K562 (cell line): Measurements from ENCODE around the gene KIF5A. TPM values are rescaled to one million over a fixed set of nuclear protein-coding genes. Genes with fewer than 3 reads are reported as not detected.
A peak's percentile ranks its signal among the peaks of the same experiment; 100 is the strongest.

Experiments used
- CBX2 ChIP-seq: fragments of 200-600 bp; sonication (generic); IDR thresholded peaks from one replicate; pipeline ENCODE4 v1.6.1; 2012; ENCODE audit warnings: mild to moderate bottlenecking, low read length, inconsistent platforms; ENCODE audit not compliant: insufficient read depth, poor library complexity, severe bottlenecking
- DMBX1 ChIP-seq: fragments of 250-450 bp; sonication (Bioruptor Pico); IDR thresholded peaks from 2 replicates; pipeline ENCODE4 v1.8.0; 2022; ENCODE audit warnings: inconsistent platforms, mild to moderate bottlenecking, moderate library complexity, borderline replicate concordance
- ESRRB ChIP-seq: fragments of 250-450 bp; sonication (Bioruptor Pico); IDR thresholded peaks from 2 replicates; pipeline ENCODE4 v1.5.0; 2020; ENCODE audit warnings: mild to moderate bottlenecking, moderate library complexity, borderline replicate concordance
- NR2C1 ChIP-seq, 2 experiments: fragments of 450-650 bp; IDR thresholded peaks; 2 replicates each; pipeline ENCODE4 v1.6.1; 2017; ENCODE audit warnings: mild to moderate bottlenecking in 2 of 2, antibody characterized with exemption in 1 of 2, inconsistent platforms in 1 of 2, missing compliant biosample characterization in 1 of 2, missing genetic modification characterization in 1 of 2
- RB1 ChIP-seq: fragments of 450-650 bp; IDR thresholded peaks from 2 replicates; pipeline ENCODE4 v1.6.1; 2017; ENCODE audit warnings: low read depth, mild to moderate bottlenecking
- SLC30A9 ChIP-seq: fragments of 250-450 bp; sonication (Bioruptor Pico); IDR thresholded peaks from 2 replicates; pipeline ENCODE4 v1.8.0; 2022; ENCODE audit warnings: mild to moderate bottlenecking, moderate library complexity
- SMC3 ChIP-seq: conservative IDR thresholded peaks from 2 replicates; pipeline ENCODE4 v1.6.1; 2011; ENCODE audit warnings: low read depth, low read length, improper control_type of control experiment; ENCODE audit not compliant: insufficient read depth
- ZNF79 ChIP-seq: fragments of 250-450 bp; sonication (Bioruptor Pico); IDR thresholded peaks from 2 replicates; pipeline ENCODE4 v1.4.0; 2020; ENCODE audit warnings: low read depth, mild to moderate bottlenecking, moderate library complexity
- polyA plus RNA-seq, 8 experiments: library from polyadenylated mRNA; depleted of rRNA in 4 of 8; stranded (reverse) in 5 of 8; unstranded in 3 of 8; fragments of >200 nt; fragmentation: Nextera tagmentation in 2 of 8; fragmentation: Illumina TruSeq in 1 of 8; extraction: Ambion mirVana in 2 of 8; extraction: Trizol in 1 of 8; gene quantifications; 2 replicates each; pipeline versions ENCODE4 v1.2.1 to v1.2.3, GENCODE V29; 2011 to 2014; ENCODE audit warnings: inconsistent platforms in 1 of 8, missing spikeins in 1 of 8
- total RNA-seq, 7 experiments: library from RNA; depleted of rRNA in 6 of 7; stranded (reverse); fragments of >200 nt in 6 of 7; fragmentation: Illumina TruSeq in 2 of 7; extraction: Trizol in 2 of 7; gene quantifications; 2 replicates each; pipeline versions ENCODE4 v1.2.1 to v1.2.3, GENCODE V29; 2011 to 2021; ENCODE audit warnings: low replicate concordance in 1 of 7
- TF ChIP-seq, protein P1 (sequence below): sonication (generic); formaldehyde crosslinking; IDR thresholded peaks from 2 replicates; pipeline ENCODE4 v1.8.0; 2023; ENCODE audit warnings: mild to moderate bottlenecking, missing genetic modification reagents
- TF ChIP-seq, protein P2 (sequence below), 2 experiments: fragments of 450-650 bp; formaldehyde crosslinking in 1 of 2; IDR thresholded peaks; 2 replicates each; pipeline versions ENCODE4 v1.4.0 to v1.6.1; 2014 to 2020; ENCODE audit warnings: mild to moderate bottlenecking in 2 of 2, borderline replicate concordance in 1 of 2, low read depth in 1 of 2
- TF ChIP-seq, protein P3 (sequence below): sonication (generic); formaldehyde crosslinking; IDR thresholded peaks from 2 replicates; pipeline ENCODE4 v1.8.0; 2022; ENCODE audit warnings: missing genetic modification reagents, mild to moderate bottlenecking, moderate library complexity, borderline replicate concordance

The KIF5A gene
- total and polyA plus RNA-seq, 9 of the 15 experiments (the other 6 are each of a cell fraction or from before 2014, with no cell fraction given), result 3.4 to 17.7 (median 8.0) TPM

DNA sequence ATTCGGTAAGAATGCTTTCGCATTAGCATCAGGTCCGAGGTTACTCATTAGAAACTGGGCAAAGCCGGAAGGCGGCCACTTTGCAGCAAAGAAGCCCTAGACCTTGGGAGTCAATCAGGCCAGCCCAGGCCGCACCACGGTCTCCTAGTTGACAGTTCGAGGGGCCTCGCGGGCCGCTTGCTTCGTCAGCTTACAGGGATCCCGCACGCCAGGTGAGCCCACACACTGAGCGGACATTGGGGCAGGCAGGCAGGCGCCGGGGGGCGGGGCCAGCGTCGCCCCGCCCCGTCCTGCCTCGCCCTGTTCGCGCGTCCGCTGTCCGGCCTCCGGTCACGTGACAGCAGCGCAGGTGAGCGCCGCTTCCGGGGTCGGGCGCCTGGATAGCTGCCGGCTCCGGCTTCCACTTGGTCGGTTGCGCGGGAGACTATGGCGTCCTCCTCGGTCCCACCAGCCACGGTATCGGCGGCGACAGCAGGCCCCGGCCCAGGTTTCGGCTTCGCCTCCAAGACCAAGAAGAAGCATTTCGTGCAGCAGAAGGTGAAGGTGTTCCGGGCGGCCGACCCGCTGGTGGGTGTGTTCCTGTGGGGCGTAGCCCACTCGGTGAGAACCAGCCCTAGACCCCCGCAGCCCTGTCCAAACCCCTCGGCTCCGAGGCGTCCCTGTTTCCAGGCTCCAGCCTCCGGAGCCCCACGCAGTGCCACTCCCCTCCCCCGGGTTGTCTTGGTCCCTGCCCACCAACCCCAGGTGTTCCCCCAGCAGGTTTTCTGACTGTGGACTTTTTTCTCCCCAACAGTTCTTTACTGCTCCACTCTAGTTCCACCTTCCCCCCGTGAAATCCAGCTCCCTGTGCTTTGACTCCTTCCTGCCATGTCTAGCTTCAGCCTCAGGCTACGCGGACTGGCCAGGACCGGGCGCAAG, 41.3 kb downstream of the KIF5A start, which contains the start of gene PIP4K2C (continued):
- TF ChIP-seq, protein P1, sequence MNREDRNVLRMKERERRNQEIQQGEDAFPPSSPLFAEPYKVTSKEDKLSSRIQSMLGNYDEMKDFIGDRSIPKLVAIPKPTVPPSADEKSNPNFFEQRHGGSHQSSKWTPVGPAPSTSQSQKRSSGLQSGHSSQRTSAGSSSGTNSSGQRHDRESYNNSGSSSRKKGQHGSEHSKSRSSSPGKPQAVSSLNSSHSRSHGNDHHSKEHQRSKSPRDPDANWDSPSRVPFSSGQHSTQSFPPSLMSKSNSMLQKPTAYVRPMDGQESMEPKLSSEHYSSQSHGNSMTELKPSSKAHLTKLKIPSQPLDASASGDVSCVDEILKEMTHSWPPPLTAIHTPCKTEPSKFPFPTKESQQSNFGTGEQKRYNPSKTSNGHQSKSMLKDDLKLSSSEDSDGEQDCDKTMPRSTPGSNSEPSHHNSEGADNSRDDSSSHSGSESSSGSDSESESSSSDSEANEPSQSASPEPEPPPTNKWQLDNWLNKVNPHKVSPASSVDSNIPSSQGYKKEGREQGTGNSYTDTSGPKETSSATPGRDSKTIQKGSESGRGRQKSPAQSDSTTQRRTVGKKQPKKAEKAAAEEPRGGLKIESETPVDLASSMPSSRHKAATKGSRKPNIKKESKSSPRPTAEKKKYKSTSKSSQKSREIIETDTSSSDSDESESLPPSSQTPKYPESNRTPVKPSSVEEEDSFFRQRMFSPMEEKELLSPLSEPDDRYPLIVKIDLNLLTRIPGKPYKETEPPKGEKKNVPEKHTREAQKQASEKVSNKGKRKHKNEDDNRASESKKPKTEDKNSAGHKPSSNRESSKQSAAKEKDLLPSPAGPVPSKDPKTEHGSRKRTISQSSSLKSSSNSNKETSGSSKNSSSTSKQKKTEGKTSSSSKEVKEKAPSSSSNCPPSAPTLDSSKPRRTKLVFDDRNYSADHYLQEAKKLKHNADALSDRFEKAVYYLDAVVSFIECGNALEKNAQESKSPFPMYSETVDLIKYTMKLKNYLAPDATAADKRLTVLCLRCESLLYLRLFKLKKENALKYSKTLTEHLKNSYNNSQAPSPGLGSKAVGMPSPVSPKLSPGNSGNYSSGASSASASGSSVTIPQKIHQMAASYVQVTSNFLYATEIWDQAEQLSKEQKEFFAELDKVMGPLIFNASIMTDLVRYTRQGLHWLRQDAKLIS (CRISPR knock-in tag), result no peak; the same call in 1 of the 2 replicates
- TF ChIP-seq ZNF79 (CRISPR knock-in tag) (no peak), CBX2 (no peak), DMBX1 (CRISPR knock-in tag) (no peak; the same call in 1 of the 2 replicates), NR2C1 (IDR thresholded peaks at IDR 0.05) (peak; percentile 19; the same call in 1 of the 2 replicates), NR2C1 (tag; IDR thresholded peaks at IDR 0.05) (no peak), SLC30A9 (CRISPR knock-in tag) (no peak), ESRRB (CRISPR knock-in tag) (no peak), SMC3 (no peak), RB1 (peak; percentile 84; the same call in 1 of the 2 replicates)
- TF ChIP-seq, protein P2, sequence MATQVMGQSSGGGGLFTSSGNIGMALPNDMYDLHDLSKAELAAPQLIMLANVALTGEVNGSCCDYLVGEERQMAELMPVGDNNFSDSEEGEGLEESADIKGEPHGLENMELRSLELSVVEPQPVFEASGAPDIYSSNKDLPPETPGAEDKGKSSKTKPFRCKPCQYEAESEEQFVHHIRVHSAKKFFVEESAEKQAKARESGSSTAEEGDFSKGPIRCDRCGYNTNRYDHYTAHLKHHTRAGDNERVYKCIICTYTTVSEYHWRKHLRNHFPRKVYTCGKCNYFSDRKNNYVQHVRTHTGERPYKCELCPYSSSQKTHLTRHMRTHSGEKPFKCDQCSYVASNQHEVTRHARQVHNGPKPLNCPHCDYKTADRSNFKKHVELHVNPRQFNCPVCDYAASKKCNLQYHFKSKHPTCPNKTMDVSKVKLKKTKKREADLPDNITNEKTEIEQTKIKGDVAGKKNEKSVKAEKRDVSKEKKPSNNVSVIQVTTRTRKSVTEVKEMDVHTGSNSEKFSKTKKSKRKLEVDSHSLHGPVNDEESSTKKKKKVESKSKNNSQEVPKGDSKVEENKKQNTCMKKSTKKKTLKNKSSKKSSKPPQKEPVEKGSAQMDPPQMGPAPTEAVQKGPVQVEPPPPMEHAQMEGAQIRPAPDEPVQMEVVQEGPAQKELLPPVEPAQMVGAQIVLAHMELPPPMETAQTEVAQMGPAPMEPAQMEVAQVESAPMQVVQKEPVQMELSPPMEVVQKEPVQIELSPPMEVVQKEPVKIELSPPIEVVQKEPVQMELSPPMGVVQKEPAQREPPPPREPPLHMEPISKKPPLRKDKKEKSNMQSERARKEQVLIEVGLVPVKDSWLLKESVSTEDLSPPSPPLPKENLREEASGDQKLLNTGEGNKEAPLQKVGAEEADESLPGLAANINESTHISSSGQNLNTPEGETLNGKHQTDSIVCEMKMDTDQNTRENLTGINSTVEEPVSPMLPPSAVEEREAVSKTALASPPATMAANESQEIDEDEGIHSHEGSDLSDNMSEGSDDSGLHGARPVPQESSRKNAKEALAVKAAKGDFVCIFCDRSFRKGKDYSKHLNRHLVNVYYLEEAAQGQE (IDR thresholded peaks at IDR 0.05; ENCODE audit: borderline replicate concordance), result peak; percentile 77
- TF ChIP-seq, protein P2 (CRISPR knock-in tag; IDR thresholded peaks at IDR 0.05; ENCODE audit: low read depth), result peak; percentile 60; the same call in 1 of the 2 replicates
- TF ChIP-seq, protein P3, sequence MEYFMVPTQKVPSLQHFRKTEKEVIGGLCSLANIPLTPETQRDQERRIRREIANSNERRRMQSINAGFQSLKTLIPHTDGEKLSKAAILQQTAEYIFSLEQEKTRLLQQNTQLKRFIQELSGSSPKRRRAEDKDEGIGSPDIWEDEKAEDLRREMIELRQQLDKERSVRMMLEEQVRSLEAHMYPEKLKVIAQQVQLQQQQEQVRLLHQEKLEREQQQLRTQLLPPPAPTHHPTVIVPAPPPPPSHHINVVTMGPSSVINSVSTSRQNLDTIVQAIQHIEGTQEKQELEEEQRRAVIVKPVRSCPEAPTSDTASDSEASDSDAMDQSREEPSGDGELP, result peak; percentile 91
